ENCODE measurements around the gene TRIM43B.
A peak's percentile ranks its signal among the peaks of the same experiment; 100 is the strongest.
"Not testable (repeated sequence)": the region's sequence is repeated elsewhere in the genome, so short reads cannot be mapped to it uniquely, and the experiment has no call there.

Gene TRIM43B

DNA sequence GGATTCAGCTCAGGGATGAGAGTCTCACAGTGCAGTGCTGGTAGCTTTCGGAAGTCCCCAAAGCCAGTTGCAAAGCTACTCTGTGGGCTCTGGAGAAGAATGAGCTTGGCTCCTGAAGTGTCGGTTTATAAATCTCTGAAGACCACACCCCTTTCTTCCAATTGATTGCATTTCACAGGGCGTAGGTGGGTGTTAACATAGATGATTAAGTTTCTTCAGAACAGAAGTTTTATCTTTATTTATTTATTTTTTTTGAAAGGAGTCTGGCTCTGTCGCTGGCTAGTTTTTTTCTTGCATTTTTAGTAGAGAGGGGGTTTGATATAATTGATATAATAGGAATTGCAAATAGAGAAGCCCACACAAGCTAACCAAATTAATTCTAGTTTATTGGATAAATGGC, at the start of gene TRIM43B:
Gene TRIM43B, minus strand, starts transcription at position 101 of the 400 bp plus-strand sequence. CDS start 2,040 bp downstream, outside the sequence.
- DNase-seq: not testable (repeated sequence)

DNA sequence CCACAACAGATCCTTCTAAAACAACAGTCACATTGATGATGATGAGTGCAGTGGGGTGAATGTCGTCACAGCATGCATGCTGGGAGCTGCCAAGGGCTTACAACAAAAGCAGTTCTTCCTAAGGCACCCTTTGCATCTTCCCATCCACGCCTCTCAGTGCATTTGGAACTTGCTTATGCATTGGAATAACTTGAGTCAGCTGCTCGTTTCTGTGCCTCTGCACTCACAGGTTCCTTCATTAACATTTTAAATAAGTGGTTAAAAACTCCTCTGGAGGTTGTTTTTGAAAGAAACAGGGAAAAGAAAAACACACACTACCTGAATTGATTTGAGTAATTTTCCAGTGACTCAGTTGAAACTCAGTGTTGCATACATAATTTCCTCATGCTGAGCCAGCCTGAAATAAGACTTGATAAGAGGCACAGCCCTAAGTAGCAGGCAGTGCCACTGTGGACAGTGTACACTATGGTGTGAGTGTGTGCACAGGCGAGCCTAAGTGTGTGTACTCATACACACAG, 46.8 kb upstream of the TRIM43B start:
- DNase-seq: no peak

DNA sequence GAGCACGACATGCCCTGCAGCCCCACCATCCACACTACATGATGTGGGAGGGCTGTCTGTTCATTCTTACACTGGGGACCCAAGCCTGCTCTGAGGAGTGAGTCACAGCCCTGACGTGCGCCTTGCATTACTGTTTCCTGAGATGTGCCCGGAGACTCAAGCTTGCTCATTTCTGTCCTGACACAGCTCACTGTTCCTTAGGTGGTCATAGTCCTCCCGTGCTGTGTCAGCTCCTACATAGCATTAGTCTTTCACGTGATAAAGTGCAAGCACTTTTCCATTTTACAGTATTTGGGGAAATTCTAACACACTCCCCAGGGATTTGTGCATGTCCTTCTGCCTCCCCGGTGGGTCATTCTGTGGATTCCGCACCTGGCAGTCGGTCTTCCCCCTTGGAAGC, 46.2 kb upstream of the TRIM43B start:
- no peak for DNase-seq

DNA sequence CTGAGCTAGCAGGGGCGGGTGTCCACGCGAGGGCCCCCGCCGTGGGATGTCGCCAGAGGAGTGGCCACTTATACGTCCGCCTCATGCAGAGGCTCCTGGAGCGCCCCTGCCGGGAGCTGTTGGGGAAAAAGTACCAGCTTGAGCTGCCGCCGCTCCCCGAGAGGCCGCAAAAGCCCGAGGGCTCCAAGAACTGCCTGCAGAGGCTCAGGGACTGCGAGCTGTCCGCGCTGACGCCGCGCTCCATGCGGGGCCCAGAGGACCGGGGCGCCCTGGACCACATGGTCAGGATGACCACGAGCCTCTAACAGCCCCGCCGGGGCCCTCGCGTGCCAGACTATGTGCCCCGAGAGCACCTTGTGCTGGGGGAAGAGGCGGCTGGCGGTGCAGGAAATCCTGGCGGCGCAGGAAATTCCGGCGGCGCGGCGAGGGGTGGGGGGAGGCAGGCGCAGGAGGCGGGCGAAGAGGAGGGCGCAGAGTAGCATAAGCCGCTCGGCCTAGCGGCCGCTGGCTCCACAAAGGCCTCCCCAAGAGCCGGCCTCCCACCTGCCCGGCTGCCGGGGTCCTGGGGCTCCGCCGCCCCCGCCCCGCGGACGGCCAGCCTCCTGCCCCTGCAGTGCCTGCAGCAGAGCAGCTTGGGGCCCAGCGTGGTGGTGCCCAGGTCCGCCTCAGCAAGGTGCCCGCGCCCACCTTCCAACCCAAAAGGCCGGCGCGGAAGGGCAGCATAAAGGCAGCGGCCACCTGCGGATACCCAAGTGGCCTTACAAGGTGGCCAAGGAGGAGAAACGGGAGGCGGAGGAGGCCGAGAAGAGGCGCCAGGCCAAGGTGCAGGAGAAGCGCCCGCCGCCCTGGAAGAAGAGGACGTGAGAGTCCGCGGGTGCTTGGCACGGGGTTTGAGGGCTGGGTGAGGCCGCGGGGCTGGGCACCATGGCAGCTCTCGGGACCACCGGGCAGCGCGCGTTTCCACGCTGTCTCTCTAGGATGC, 42.1 kb upstream of the TRIM43B start:
- peak; percentile 81 for DNase-seq

DNA sequence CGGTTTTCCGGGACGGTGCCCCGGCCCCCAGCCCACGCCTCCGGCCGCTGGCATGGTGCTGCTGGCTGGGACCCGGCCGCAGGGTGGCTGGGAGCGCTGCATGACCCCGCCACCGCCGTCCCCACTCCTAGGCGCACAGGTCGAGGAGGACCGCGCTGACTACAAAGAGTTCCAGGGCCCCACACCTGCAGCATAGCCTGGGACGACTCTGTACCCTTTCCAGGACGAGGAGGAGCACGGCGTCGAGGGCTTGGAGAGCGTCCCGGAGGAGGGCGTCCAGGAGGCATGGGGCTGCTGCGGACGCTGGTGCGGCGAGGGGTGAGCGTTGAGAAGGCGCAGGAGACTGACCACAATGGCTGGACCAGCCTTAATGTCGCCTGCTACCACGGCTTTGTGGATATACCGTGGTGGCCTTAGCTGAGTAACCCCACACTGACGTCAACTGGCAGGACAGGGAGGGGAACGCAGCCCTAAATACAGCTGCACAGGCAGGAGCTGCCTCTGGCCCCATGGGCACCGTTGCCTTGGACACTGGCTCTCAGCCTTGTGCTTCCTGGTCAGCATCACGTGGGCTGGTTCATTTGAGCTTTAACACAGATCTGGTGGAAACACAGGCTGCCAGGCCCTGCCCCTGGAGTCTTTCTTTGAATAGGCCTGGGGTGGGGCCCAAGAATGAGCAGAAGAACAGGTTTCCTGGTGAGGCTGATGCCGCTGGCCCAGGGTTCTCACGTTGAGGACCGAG, 40.9 kb upstream of the TRIM43B start:
- DNase-seq: no peak

DNA sequence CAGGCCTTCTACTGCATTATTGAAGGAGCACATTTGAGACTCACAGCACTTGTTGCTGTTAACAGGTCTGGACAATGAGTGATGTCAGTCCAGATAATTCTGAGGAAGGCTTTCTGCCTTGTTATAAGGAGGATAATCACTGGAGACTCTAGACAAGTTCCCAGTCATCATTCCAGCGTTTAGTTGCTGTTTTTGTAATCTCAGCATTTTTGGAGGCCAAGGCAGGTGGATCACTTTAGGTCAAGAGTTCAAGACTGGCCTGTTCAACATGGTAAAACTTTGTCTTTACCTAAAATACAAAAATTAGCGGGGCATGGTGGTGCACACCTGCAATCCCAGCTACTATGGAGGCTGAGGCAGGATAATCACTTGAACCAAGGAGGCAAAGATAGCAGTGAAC, 39.6 kb upstream of the TRIM43B start:
- no peak for DNase-seq

DNA sequence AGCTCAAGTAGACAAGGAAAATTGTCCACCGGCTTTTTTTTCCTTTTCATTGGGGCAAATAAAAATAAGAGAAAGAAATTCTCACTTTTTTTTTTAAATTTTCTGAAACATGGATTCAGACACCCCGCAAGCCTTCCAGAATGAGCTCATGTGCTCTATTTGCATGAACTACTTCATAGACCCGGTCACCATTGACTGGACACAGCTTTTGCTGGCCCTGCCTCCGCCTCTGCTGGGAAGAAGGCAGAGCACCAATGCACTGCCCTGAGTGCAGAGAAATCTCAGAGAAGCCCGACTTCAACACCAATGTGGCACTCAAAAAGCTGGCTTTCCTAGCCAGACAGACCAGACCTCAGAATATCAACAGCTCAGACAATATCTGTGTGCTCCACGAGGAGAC, 30.2 kb upstream of the TRIM43B start:
- no peak for DNase-seq

DNA sequence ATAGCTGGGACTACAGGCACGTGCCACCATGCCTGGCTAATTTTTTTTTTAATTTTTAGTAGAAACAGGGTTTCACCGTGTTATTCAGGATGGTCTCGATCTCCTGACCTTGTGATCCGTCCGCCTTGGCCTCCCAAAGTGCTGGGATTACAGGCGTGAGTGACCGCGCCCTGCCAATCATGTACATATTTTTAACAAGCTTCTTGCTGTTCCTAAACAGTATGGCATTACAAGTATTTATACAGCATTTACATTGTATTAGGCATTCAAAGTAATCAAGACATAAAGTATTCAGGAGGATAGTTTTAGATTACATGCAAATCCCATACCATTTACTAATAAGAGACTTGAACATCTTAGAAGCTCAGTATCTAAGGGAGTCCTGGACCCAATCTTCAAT, 29.7 kb upstream of the TRIM43B start:
- DNase-seq: not testable (repeated sequence)

DNA sequence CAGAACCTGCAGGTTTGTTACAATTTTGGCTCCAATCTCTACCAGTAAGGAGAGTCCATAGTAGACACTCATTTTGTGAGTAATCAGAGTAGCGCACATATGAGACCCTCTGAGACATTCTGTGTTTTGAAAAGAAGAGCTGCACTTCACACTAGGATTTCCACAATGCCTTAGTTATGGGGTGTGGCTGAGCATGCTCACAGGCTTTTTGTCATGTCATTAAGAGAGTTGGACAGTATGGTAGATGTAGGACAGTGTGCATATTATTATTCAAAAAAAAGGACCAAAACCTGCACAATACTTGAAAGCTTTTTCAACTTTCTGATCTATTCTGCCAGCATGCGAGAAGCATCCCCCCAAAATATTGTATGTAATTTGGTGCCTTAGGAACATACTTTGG, 24.9 kb upstream of the TRIM43B start:
- no peak for DNase-seq

DNA sequence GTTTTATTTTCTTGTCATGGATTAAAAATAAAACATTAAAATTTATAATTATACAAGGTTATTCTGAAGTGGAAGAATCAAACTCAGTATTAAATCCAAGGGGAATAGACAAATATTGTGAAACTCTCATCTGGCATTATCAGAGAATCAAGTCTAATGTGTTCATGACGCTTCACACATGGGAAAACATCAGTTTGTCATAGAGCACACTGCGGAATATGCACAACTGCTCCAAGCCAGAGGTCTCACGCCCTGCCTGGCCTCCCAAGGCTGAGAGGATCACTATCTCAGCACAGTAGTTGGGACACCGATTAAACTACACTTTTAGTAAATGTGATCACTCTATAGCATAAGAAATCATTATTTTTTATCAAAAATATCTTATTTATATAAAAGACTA, 20.7 kb upstream of the TRIM43B start:
- DNase-seq: no peak

DNA sequence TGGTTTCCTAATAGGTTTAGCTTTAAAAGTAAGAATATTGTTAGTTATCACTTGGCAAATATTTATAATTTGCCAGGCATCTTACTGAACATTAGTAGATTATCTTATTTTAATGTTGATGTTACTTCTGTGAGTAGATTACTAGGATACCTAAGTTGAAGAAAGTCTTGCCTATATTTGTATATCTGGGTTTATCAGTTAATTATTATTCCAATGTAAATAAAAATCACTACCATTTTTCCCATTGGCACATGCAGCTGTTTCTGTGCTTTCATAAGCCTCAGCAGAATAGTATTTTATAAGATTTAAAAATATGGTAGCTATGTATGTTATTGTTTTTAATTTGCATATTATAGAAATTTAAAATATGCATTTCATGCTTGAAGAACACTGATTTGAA, 16.3 kb upstream of the TRIM43B start:
- no peak for DNase-seq

DNA sequence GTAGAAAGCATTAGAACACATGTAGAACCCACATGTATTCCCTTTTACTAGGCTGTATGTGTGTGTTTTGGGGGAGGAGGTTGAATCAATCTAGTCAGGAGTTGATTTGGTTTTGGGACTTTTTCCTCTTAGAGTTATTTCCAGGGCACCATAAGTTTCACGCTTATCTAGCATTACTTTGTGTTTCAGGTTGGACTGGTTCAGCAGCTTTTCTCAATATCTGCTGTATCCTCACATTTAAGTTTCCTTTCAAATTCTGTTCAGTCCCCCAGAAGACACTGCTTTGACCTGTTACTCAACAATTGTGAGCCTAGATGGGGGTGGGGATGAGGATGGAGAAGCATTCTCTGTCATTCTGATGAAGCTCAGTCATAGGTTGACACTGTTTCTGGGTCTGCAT, 7.5 kb upstream of the TRIM43B start:
- not testable (repeated sequence) for DNase-seq

DNA sequence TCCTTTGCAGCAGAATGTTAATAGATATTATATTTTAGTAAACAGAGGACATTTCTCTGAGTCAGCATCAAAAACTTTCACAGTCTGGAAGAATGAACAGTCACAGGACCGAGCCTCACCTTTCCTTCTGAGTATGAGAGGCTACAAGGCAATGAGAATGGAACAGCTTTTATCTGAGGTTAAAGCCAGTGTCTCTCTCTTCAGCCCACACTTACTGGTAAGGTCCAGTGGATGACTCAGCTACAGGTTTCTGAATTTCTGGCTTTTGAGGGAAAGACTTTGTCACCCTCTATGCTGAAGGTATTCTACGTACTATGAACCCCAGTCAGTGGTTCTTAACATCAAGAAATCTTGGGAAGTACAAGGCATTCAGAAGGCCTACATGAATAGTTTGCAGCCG, 9.5 kb downstream of the TRIM43B start:
- not testable (repeated sequence) for DNase-seq

DNA sequence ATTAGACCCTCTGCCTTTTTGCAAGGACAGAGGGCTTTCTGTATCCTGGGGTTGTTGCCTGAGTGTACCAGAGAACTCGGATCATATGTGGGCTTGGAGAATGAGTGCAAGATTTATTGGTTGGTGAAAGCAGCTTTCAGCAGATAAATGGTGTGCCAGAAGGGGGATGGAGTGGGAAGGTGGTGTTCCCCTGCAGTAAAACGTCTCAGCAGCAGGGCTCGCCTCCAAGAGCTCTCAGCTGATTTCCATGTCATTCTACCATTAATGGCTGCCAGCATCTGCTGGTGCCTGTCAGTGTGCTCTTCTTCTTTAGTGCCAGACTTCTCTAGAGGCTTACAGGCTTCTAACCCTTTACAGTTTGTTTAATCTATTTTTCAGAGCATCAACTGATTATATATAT, 16.6 kb downstream of the TRIM43B start:
- DNase-seq: not testable (repeated sequence)

DNA sequence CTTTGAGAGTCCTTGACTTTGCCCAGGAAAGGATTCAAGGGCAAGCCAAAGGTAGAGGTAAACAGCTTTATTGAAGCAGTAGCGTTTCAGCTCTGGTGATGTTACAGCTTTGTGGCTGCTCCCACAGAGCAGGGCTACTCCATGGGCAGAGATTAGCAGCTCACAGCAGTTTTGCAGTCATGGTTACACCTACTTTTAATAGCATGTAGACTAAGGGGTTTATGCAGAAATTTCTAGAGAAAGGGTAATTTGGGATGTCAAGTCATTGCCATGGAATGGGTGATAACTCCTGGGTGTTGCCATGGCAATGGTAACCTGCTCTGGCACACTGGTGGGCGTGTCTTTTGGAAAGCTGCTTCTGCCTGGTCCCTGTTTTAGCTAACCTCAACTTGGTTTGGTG, 18.0 kb downstream of the TRIM43B start:
- not testable (repeated sequence) for DNase-seq

DNA sequence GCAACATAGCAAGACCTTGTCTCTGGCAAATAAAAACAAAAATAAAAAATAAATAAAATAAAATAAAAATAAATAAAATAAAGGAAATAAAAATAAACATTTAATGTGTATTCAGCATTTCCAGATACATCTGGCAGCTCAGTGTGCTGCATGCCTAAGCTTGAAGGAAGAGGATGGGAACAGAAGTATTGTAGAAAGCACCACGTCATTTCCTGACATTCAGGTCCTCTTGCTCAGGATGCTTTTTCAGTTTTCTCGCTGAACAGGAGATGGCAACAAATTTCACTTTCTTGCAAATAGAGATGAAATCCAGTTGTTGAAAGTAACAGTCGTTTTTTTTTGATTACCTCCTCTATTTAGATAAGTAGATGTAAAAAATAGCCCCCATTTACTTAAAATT, 21.3 kb downstream of the TRIM43B start:
- DNase-seq: not testable (repeated sequence)

DNA sequence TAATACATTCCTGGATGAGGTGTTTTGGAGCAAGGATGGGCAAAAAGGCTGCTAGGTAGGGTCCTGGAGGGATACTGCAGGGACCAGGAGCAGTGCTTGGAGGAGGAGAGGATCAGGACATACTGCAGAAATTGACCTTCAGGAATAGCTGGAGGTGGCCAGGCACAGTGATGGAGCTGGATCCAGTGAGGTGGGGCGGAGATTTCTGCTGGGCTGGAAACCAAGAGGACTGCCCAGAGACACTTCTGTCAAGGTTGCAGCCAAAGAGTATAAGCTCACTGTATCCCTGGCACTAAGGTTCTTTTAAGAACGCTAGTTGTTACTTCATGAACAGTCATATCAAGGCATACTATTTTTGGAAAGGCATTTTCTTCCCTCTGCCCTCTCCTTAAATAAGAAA, 39.2 kb downstream of the TRIM43B start:
- DNase-seq: not testable (repeated sequence)

DNA sequence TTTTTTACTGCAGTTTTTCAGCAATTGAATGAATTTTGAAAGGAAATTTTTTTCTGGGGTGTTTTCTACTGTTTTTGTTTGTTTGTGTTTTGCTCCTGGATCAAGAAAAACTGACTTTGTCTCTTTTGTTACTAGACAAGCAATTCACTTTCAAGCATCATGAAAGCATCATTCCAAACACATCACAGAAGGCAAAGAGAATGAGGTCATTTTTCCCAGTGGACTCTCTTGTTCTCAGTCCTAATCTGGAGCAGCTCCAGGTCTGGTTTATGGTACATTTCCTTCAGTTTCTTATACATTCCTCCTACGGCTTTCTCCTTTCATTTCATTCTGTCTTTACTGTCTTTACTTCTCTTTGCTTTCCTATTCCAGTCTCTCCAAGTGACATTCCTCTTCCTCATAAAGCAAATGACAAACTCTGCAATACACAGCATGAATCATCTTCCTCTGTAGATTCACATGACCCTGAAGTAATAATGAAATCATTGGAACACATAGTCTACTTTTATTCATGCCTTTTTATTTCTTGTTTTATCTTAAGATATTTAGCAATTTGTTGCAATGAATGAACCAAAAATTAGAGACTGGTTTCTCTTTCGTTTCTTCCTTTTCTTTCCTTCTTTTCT, 42.0 kb downstream of the TRIM43B start:
- not testable (repeated sequence) for DNase-seq

DNA sequence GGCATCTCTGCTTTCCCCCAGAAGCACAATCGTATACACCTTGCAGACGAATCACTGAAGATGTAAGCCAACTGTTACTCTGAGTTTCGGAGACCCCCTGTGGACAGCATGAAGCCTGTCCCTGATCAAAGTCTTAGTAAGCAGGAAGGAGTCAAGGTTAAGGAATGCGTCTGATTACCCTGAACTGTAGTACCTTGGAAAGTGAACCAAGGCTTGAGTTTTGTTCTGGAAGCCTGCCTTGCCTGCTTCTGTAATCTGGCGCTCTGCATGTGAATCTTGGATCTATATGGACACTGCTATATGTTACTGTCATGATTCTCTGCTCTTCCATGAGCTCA, 48.7 kb downstream of the TRIM43B start:
- DNase-seq: not testable (repeated sequence)

DNA sequence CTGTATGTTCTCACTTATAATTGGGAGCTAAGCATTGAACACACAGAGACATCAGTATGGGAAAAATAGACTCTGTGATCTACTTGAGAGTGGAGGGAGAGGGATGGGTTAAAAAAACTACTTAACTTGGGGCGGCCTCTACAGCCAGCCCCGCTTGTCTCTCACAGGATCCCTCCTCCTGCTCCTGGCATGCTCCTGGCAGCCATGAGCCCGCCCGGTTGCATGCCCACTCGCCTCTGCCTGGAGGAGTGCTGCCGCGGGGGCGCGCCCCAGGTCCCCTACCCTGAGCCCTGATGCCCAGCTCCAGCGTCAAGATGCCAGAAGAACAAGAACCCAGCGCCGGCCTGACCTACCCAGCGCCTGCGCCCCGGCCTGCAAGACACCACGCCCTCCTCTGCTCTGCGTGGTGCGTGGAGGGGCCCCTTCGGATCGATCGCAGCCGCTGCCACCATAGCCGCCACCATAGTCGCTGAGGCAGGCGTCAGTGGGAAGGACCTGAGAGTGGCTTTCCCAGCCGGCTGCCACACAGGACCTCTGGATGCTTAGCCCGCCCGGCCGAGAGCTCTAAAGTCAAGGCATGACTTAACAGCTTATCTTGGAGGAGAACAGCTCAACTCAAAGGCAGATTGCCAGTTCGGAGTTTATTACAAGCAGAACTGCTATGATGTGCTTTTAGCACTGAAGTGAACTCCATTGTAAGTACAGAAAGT, 49.2 kb downstream of the TRIM43B start:
- not testable (repeated sequence) for DNase-seq

DNA sequence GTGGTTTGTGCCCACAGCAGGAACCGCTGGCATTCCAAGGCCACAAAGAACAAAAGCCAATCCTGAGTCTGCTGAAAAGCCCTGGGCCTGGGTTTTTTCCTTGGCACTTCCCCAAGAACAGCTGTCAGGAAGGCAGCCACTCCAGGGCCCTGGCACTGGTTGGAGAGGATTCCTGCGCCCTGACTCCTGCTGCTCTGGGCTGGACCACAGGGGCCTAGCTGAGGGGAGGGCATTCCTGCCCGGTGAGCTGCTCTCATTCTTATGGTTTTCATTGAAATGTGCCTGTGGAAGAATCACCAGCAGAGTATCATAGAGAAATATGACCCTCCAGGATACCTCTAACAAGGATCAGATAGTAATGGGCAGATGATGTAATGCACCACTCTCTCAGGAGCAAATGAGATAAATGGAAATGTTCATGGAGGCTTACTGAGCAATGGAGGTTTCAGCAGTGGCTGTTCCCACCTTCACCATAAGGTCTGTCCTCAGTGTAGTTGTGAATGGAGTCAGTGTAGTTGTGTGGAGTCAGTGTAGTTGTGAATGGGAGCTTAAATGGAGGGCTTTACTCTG, 50.0 kb downstream of the TRIM43B start:
- DNase-seq: not testable (repeated sequence)

DNA sequence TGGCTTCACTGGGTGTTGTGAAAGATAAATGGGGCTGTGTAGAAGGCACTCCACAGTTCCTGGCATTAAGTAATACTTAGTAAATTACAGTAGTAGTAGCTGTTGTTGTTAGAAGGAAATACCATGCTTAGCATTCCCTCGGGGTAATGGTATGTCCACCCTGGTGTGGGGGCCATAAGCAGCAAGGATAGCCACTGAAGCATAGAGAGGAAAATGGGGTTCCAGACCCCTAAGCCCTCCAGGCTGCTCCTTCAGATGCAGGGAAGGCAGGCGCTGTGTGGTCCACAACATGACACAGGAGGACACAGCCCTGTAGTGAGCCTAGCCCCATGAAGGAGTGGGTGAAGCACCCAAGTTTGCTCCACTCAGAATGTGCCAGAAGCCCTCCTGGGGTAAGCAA, 50.6 kb downstream of the TRIM43B start:
- not testable (repeated sequence) for DNase-seq

All from left hindlimb (tissue), 1 donor.